Left lung (tissue), 10 donors: ENCODE data around the gene CMSS1. TPM values are rescaled to one million over a fixed set of nuclear protein-coding genes. Genes with fewer than 3 reads are reported as not detected.

Experiments
- ATAC-seq: fragments of 200-7000 bp; cut with Tn5 transposase; one replicate; pipeline ENCODE4 v1.9.1; 2020; ENCODE audit warnings: moderate library complexity
- DNase-seq, 4 donors: peaks; one replicate each; pipeline ENCODE4 v3.0.0-alpha.2; 2013 to 2020
- H3K27ac ChIP-seq, 2 donors: fragments of 200-600 bp; sonication (generic) in 1 of 2; one replicate each; pipeline versions ENCODE4 v1.5.0 to v1.8.0; 2020 to 2021
- H3K27me3 ChIP-seq, 2 donors: fragments of 200-600 bp; sonication (generic) in 1 of 2; one replicate each; pipeline versions ENCODE4 v1.5.0 to v1.8.0; 2020 to 2021
- H3K36me3 ChIP-seq, 2 donors: fragments of 200-600 bp; sonication (generic) in 1 of 2; one replicate each; pipeline versions ENCODE4 v1.5.0 to v1.8.0; 2020 to 2021
- H3K4me1 ChIP-seq, 2 donors: fragments of 200-600 bp; one replicate each; pipeline ENCODE4 v1.8.0; 2021
- H3K4me3 ChIP-seq, 2 donors: fragments of 200-600 bp; sonication (generic) in 1 of 2; one replicate each; pipeline versions ENCODE4 v1.5.0 to v1.8.0; 2020 to 2021; ENCODE audit warnings: mild to moderate bottlenecking in 1 of 2
- H3K9me3 ChIP-seq, 2 donors: fragments of 200-600 bp; sonication (generic) in 1 of 2; one replicate each; pipeline versions ENCODE4 v1.5.0 to v1.8.0; 2020 to 2021
- intact Hi-C, 2 donors: fragments of 100-400 bp; cut with DNase I; formaldehyde crosslinking; loops; one replicate each; pipeline versions ENCODE4 v1.11.2 to v1.14.2; 2022
- polyA plus RNA-seq, 6 donors: library from polyadenylated mRNA; unstranded; fragments of 120-200 nt; gene quantifications; one replicate each; pipeline ENCODE4 v1.2.1, GENCODE V29; 2013; ENCODE audit not compliant: insufficient read length in 6 of 6
- total RNA-seq, 2 donors: library from RNA; stranded (reverse); fragmentation: NEBNext Ultra II Directional; extraction: Animal tissue kit (Norgen Biotek cat#: 25700); gene quantifications; one replicate each; pipeline ENCODE4 v1.2.1, GENCODE V29; 2021
- TF ChIP-seq, protein P1 (sequence below), 2 donors: fragments of 200-600 bp; sonication (generic) in 1 of 2; IDR thresholded peaks; one replicate each; pipeline versions ENCODE4 v1.5.0 to v1.8.0; 2021; ENCODE audit warnings: antibody characterized with exemption in 2 of 2
- donor health status: DM: no; HTN: yes; CAD: no.
- donor health status: DM: no; HTN: no; CAD: no.

CMSS1 gene
- total and polyA plus RNA-seq, 8 donors: 13.4 to 51.0 (median 41.8) TPM

GRCh38 chr3:99928771-99929744 is 111.4 kb downstream of the CMSS1 start:
- intact Hi-C loops: no loop called here
- no peak for ATAC-seq

GRCh38 chr3:99929745-99930139 is 112.1 kb downstream of the CMSS1 start:
- no peaks in the 10 kb centered on the region for H3K9me3 ChIP-seq
- intact Hi-C loops: no loop called here

More at GRCh38 chr3:99928771-99929744, 111.4 kb downstream of the CMSS1 start:
- TF ChIP-seq, protein P1, sequence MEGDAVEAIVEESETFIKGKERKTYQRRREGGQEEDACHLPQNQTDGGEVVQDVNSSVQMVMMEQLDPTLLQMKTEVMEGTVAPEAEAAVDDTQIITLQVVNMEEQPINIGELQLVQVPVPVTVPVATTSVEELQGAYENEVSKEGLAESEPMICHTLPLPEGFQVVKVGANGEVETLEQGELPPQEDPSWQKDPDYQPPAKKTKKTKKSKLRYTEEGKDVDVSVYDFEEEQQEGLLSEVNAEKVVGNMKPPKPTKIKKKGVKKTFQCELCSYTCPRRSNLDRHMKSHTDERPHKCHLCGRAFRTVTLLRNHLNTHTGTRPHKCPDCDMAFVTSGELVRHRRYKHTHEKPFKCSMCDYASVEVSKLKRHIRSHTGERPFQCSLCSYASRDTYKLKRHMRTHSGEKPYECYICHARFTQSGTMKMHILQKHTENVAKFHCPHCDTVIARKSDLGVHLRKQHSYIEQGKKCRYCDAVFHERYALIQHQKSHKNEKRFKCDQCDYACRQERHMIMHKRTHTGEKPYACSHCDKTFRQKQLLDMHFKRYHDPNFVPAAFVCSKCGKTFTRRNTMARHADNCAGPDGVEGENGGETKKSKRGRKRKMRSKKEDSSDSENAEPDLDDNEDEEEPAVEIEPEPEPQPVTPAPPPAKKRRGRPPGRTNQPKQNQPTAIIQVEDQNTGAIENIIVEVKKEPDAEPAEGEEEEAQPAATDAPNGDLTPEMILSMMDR (IDR thresholded peaks at IDR 0.05): no peak
- Histone ChIP-seq H3K36me3 (no peaks in the 10 kb centered on the region), H3K27ac (no peak overlapping the region), H3K27me3 (no peaks in the 10 kb centered on the region), H3K4me1 (peaks cover 0 to 8% of the 10 kb centered on the region in 2 donors), H3K9me3 (no peaks in the 10 kb centered on the region), H3K4me3 (no peak overlapping the region)
- no peak for DNase-seq

DNA sequence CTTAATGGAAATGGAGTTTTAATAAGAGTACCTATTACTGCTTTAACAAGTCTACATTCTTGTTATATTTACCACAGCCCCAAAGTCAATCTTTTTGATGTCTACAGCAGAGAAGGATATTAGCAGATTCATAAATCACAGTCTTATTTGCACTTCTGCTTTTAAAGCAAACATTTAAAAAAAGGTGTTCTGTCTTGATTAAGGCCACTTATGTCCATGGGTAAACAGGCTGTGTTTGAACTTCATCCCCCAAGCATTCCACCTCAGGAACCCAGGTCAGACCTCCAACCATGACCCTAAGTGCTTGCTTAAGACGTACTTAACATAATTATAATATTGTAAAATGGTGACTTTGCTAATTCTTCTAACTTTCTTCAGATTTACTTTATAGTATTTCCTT is 113.4 kb downstream of the CMSS1 start:
- ATAC-seq: peak; percentile 82

More at GRCh38 chr3:99929745-99930139, 112.1 kb downstream of the CMSS1 start:
- Histone ChIP-seq H3K36me3 (no peaks in the 10 kb centered on the region), H3K4me1 (peaks cover 0 to 8% of the 10 kb centered on the region in 2 donors), H3K27me3 (no peaks in the 10 kb centered on the region), H3K27ac (no peak overlapping the region), H3K4me3 (no peak overlapping the region)
- TF ChIP-seq, protein P1 (IDR thresholded peaks at IDR 0.05): no peak
- no peak for DNase-seq
- ATAC-seq: no peak

DNA sequence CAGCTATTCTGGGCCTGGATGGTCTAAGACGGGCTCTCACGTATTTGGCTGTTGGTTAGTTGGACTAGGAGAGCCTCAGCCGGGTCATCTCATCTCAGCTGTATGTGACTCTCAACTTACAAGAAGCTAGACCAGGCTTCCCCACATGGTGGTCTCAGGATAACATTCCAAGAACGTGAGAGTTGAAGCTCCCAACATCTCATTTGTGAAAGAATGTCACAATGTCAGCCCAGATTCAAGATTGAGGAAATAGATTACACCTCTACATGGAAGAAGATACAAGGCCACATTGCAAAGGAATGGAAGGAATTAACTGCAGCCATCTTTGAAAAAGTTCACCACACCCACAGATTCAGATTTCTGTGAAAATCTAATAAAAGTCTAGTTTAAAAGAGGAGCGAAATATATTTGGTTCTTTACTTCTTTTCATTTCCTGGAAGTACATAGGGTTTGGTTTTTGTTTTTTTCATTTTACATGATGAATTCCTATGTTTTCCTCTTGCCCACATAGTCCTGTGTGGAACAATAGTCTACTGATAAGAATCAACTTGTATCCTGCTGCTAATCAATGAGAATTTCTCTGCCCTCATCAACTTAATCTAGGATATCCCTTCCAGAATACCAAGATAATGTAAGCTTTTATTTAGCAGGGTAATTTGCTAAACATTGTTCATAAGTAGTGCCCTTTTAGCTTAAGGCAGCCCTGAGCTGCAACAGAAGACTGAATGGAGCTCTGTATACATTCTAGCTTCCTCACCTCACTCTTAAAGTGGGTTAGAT is 116.5 kb downstream of the CMSS1 start:
- intact Hi-C loops: no loop called here
- DNase-seq (no peak), ATAC-seq (no peak)
- H3K27ac ChIP-seq: no peak overlapping the region
- no peak overlapping the region for H3K4me3 ChIP-seq
- no peaks in the 10 kb centered on the region for H3K9me3 ChIP-seq
- no peaks in the 10 kb centered on the region for H3K27me3 ChIP-seq
- peaks cover 4 to 6% of the 10 kb centered on the region in 2 donors for H3K4me1 ChIP-seq
- H3K36me3 ChIP-seq: no peaks in the 10 kb centered on the region
- TF ChIP-seq, protein P1 (IDR thresholded peaks at IDR 0.05): no peak

More for the DNA sequence above, 113.4 kb downstream of the CMSS1 start:
- no peak for DNase-seq
- peak overlapping the region in 1 of 2 donors; percentile 22 for H3K27ac ChIP-seq
- no peaks in the 10 kb centered on the region for H3K36me3 ChIP-seq
- intact Hi-C loops: no loop called here
- no peaks in the 10 kb centered on the region for H3K9me3 ChIP-seq
- H3K4me1 ChIP-seq: peaks cover 6 to 7% of the 10 kb centered on the region in 2 donors
- no peaks in the 10 kb centered on the region for H3K27me3 ChIP-seq
- TF ChIP-seq, protein P1 (IDR thresholded peaks at IDR 0.05): no peak
- H3K4me3 ChIP-seq: no peak overlapping the region
